T-helper 1 cell (primary cell): ENCODE results near the gene ACSM2B.
"Not testable (repeated sequence)": the region's sequence is repeated elsewhere in the genome, so short reads cannot be mapped to it uniquely, and the experiment has no call there.

Experiments used
- DNase-seq, 5 donors: peaks; one replicate each; pipeline ENCODE4 v3.0.0-alpha.2; 2012 to 2020

ACSM2B gene

DNA sequence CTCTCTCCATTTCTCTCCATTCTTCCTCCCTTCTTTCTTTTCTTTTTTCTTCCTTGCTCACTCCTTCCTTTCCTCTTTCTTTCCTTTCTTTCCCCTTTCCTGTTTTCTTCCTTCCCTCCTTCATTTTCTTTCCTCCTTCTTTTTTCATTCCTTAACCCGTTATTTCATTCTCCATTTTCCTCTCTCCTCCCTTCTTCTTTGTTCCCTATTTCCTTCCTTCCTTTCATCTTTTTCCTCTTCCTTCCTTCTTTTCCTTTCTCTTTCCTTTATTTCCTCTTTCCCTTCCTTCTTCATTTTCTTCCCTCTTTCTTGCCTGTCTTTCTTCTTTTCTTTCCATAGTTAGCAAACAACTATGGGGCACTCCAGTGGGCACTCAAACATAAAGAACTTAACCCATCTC lies 16.6 kb upstream of the ACSM2B start:
- not testable (repeated sequence) for DNase-seq

DNA sequence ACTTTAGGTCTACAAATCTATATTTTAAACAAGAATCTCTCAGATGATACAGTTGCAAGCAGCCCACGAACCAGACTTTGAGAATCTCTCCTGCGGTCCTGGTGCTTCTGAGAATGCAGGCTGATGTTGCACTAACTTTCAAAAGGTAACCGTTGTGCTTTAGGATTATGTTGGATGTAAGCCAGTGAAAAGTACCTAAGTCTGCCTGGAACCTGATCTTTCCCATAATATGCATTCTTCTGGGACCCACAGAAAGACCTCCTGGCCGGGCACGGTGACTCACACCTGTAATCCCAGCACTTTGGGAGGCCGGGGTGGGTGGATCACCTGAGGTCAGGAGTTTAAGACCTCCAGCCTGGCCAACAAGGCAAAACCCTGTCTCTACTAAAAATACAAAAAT lies 13.3 kb upstream of the ACSM2B start:
- not testable (repeated sequence) for DNase-seq

DNA sequence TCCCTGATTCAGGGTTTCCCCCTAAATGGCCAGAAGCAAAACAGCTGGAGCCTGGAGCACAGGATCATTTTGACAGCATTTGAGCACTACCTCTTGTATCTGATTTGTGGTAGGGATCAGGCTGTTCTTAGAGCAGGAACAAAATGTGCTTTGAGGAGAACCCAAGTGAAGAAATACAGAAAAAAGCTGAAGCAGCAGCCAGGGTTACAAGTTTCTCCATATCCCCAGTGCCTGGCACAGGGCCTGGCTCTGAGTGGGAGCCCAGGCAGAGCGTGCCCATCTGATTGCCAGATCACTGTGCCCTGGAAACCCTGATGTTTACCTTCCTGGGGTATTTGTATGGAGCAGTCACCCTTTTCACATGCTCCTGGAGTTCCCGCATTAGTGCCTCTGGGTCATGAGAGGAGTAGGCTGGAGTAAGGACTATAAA lies 11.5 kb upstream of the ACSM2B start:
- DNase-seq = not testable (repeated sequence)

DNA sequence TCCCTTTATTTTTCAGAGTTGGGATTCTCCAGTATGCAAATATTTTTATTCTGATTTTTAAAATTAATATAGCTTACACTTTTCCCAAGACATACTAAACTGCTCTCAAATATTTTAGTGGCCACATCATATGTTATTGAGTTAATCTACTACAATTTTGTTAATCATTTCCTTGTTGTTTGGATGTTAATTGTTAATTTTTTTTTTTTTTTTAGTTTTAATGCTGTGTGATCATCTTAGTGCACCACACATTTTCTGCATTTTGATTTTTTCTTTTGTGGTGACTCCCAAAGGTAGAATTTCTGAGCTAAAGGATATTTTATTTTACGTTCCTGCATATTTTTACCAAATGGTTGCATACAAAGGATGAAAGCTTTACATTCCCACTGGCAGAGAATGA lies 10.5 kb upstream of the ACSM2B start:
- not testable (repeated sequence) for DNase-seq

DNA sequence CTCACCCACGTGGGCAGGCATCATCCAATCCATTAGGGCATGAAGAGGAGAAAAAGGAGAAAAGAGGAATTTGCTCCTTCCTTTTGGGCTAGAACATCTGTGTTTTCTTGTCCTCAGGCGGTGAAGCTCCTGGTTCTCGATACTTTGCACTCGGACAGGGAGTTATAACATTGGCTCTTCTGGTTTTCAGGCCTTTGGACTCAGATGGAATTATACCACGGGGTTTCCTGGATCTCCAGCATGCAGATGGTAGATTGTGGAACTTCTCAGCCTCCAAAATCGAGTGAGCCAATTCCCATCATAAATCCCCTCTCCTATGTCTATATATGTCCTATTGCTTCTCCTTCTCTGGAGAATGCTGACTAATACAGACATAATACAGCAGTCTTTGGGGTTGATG lies 9.9 kb upstream of the ACSM2B start:
- DNase-seq = not testable (repeated sequence)

DNA sequence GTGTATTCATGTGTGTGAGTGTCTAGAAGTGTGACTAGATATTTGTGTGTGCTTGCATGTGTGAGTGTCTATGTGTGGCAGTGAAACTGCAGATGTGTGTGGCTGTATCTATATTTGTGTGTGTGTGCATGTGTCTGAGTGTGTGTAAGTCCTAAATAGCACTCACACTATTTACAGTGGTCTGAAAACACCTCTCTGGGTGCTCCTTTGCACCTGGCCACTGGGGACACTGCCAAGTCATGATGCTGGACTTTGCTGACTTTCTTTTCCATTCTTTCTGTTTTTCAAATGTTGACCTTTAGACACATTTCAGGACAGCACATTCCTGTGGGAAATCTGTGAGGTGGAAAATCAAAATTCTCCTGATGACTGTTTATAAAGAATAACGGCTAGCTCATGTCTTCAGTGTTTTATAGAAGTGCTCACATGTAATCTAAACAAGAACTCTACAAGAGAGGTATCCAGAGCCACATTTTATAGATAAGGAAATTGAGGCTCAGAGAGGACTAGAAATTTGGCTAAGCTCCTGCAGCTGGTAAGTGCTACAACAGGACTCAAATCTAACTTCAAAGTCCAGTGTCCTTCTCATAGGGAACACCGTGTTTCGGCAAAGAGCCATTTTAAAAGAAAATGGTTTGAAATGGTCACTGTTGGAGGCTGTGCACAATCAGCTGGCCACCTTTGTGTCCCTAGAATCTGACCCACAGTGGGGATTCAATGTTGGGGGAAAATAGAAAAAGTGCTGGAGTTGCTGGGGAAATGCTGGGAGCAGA lies 4.5 kb upstream of the ACSM2B start:
- DNase-seq = not testable (repeated sequence)

DNA sequence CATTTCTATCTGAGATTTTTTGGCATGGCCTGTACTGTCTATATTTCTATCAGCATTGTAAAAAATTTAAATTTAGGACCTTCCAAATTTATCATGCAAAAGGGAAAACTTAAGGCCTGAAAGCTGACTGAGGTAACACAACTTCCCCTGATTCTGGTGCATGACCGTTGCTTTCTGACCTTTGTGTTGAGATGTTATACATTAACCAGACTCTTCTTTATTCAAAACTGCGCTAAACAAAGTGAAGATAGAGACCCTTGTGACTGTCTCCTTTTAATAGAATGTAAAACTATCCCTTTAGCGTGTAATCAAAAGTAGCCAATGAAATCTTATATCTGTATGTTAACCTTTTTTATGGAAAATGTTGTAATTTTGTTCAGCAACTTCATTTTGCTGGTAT lies 1.9 kb upstream of the ACSM2B start:
- DNase-seq = not testable (repeated sequence)

DNA sequence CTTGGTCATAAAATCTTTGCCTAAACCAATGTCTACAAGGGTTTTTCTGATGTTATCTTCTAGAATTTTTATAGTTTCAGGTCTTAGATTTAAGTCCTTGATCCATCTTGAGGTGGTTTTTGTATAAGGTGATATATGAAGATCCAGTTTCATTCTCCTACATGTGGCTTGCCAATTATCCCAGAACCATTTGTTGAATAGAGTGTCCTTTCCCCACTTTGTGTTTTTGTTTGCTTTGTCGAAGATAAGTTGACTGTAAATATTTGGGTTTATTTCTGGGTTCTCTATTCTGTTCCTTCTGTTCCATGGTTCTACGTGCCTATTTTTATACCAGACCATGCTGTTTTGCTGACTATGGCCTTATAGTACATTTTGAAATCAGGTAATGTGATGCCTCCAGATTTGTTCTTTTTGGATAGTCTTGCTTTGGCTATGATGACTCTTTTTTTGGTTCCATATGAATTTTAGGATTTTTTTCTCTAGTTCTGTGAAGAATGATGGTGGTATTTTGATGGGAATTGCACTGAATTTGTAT lies 7.0 kb downstream of the ACSM2B start:
- not testable (repeated sequence) for DNase-seq

DNA sequence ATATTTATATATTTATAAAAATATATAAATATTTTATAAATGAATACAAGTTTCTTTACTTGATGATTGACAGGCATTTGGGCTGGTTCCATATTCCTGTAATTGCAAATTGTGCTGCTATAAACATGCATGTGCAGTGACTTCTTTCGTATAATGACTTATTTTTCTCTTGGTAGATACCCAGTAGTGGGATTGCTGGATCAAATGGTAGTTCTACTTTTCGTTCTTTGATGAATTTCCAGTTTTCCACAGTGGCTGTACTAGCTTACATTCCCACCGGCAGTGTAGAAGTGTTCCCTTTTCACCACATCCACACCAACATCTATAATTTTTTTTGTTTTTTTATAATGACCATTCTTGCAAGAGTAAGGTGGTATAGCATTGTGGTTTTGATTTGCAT lies 7.8 kb downstream of the ACSM2B start:
- DNase-seq = no peak

DNA sequence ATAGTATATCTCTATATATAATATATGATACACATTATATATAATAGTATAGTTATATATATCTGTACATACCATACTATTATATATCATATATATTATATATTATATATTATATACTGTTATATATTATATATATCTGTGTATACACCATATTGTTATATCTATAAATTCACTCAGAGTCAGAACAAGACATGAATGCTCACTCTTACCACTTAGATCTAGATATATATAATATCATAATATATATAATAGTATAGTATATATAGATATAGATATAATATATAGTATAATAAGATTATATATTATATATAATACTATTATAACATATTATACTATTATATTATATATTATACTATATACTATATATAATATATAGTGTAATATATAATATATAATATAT lies 9.3 kb downstream of the ACSM2B start:
- DNase-seq = no peak

DNA sequence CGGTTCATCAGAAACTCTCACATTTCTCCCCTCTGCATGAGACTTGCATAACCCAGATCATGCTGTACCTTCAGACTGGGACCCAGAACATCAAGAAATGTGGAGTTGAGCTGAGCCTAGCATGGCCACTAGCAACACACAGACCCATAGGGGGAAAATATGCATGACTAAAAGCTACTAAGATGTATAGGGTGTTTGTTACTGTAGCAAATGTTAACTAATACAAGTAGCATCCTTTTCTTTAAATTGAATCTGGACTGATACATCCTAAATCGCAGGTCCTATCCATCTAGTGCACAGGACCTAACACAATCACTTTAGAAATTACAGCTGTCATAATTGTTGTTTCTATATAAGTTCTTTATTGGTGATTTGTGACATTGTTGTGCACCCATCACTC lies 10.8 kb downstream of the ACSM2B start:
- not testable (repeated sequence) for DNase-seq

DNA sequence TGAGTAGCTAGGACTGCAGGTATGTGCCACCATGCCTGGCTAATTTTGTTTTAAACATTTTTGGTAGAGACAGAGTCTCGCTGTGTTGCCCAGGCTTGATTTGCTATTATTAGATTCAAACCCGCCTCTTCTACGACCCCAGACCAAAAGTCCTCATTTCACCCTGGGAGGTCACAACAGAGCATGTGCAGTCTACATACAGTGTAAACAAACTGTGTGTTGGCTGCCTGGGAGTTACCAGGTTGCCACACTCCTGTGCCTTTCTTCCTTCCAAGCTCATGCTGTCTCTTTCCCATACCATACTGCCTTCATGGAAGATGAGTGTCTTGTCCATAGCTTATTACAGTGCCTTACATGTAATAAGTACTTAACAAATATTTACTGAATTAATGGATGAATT lies 11.9 kb downstream of the ACSM2B start:
- not testable (repeated sequence) for DNase-seq

DNA sequence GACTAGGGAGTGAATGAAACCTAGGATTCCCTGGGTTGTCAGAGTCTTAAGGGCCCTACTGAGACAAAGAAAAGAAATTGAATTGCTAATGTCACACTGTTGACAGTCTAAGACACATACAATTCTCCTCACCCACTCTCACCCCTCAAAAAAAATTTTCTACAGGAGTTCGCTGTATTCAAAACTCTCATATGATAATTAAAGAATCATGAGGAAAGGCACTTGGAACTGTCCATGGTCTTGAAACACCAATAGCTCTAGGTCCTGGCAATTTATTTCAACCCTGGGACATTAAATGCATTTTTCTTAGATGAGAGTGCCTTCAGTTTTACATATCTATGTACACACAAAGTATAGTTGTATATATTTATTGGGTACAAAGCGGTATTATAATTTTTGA lies 20.5 kb downstream of the ACSM2B start:
- not testable (repeated sequence) for DNase-seq

DNA sequence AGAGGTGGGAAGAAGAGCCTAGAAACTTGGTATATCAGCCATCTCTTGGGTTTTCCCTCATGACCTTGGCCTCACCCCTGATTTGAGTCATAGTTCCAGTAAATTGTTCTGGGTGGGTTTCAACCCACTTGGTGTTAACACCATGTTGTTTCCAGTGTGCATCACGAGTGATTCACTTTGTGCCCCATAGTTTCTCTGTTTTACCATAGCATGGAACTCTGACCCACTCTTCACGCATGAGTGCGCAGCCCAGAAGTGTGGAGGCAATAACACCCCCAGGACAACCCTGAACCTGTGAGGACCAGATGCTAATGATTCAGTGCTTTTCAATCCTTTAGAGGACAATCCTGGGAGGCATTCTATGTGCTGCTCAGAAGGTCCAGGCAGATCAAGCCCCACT lies 21.5 kb downstream of the ACSM2B start:
- not testable (repeated sequence) for DNase-seq

DNA sequence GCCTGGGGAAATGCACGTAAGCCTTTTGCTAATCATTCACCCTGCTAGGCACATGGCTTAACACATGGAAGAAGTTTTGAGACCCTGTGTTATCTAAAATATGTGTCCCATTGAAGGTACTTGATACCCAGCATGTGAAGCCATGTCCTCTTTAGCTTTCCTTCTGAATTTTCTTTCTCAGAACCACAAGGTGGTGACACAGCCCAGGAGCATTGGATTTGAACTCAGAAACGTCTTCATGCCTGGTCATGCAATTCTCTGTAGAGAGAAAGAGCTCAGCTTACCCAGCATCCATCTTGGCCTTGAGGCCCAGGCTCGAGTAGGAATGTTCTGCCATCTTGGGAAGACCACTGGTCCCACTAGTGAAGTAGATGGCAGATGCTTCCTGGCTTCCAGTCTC lies 22.7 kb downstream of the ACSM2B start:
- DNase-seq = not testable (repeated sequence)

DNA sequence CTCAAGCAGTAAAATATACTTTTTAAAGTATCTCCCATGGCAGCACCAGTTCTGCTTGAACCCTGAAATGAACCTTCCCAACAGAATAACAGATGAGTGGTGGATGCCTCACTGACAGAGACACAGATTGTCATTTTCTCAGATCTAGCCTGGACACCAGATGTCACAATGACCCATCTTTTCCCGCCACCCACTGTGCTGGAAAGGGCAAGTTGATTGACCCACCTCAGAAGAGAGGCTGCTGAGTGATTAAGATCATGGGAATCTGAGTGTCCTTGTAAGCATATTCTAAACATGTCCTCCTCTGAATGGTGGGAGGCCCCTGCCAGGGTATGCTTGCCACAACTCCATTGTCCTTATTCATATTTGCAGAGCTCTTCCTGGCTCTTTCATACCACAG lies 29.2 kb downstream of the ACSM2B start:
- DNase-seq = not testable (repeated sequence)

DNA sequence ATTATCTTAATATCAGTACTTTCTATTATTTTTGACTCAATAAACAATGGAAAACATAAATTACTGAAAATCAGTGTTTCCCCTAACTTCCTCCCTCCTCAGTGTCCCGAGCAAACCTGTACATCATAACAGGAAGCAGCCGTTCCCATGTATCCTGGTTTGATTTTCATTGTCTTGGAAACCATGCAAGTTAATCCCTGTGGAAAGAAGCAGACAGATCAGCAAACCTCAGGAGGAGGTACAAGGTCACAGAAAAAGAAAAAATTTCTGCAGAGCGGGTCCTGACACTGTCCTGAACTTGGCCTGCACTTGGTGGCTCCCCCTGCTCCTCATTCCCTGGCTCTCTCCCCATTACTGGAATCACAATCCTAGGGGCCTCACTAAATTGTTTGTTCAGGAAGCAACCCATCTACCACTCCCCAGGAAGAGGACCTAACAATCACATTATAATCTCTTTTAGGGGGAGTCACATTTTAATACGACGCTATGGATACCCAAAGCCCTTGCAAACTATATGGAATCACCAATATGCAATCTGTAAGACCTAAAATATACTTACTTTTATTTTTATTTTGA lies 29.8 kb downstream of the ACSM2B start:
- not testable (repeated sequence) for DNase-seq

DNA sequence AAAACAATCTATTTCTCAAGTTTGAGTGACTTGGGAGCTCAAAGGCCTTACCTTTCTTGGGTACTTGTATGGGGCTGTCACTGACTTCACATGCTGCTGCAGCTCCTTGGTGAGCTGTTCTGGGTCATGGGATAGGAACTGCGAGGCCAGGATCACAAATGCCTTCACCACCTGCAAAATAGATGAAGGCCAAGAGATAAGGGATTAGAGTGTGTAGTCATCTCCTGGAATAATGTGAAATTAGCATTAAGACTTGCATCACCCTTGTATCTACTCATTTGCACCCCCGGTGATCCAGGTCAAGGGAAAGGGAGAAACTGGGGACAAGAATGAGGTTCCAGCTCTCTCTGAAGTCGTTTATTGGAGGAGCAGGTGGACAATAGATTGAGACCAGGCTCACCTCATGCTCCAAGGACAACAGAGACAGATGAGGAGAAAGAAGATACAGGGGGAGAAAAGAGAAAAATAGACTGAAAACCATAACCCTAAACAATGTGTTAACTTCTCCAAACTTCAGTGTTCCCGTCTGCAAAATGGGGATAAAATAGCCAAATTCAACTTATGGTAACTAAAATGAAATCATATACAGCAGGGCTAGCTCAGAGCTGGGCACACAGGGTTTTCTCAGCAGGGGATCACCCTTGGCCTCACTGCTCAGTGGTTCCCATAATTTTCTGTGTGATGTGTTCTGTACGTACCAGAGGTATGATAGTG lies 35.4 kb downstream of the ACSM2B start:
- DNase-seq = not testable (repeated sequence)

DNA sequence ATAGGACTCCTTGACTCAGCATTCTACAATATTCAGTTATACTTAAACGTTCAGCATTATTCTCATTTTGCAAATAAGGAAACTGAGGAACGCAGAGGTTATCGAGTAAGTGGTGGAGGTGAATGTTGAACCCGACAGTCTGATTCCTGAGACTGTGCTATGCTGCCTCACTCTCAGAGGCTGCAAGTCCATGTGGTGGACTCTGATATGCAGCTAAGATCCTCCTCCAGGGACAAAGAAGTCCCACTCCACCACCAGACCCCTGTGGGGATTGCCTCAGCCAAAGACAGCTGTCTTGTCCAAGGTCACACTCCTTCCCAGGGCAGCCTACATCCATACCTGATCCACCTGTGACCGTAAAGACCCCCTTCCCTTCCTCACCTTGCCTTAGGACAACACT lies 37.5 kb downstream of the ACSM2B start:
- no peak for DNase-seq

DNA sequence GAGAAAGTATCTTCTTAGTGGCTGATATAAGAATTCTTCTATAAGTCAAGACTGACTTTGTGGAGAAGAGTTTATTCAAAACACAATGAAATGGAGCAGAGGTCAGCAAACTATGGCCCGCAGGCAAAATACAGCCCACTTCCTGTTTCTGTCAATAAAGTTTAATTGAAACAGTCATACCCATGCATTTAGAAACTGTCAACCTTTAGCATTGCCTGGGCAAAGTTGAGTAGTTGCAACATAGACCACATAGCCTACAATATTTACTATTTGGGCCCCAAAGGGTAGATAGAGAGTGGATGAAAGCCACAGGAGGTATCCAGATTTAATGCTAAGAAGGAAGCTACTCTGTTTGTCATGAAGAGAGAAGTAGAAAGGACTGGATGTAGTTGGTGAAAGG lies 38.0 kb downstream of the ACSM2B start:
- no peak for DNase-seq

DNA sequence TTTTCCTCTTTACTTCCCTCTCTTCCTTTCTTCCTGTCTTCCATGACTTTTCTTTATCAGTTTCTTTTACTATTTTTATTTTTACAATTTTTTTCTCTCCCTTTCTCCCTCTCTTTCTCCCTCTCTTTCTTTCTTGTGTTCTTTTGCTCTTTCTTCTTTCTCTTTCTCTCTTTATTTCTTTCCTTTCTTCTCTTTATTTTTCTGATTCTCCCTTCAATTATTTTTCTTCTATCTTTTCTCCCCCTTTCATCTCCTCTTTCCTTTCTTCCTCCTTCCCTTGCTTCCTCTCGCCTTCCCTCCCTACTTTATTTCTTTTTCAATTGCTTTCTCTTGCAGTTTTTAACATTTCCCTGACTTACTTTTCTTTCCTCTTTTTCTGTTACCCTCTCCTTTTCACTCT lies 39.5 kb downstream of the ACSM2B start:
- not testable (repeated sequence) for DNase-seq

DNA sequence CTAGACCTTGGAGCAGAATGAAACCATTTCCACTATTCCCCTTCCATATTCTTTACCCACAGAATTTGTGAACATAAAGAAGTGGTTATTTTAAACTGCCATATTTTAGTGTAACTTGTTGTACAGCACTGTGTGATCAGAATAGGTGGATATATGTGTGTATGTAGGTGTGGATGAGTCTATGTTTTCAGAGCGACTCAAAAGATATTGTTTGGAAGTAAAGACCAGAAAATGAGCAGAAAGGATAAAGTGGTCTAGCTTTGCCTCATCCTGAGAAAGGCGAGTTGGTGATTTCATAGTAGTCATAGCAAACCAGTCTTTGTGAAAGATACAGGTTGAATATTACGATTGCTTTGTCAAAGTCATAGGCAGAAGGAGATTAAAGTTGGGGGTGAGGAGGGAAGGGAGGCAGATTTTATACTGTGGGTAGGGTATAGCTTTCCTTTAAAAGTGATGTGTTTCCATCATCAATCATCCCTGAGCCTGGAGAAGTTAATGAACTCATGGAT lies 43.8 kb downstream of the ACSM2B start:
- DNase-seq = not testable (repeated sequence)

DNA sequence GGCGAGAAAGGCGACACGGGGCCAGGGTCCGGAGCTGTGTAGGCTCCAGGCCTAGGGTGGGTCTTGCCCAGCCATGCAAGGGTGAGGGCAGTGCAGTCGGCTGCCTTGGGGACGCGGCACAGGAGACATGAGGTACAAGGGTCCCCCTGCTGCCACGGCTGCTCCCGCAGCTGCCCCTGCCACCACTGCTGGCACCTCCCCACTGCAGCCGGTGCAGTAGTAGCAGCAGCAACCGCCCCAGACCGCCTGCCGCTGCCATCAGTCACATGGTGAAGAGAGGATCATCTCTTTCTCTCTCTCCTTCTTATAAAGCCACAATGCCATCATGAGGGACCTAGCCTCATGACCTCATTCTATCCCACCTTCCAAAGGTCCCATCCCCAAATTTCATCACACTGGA lies 44.4 kb downstream of the ACSM2B start:
- DNase-seq = not testable (repeated sequence)
